ENCODE results near the gene PRUNE1. TPM values are rescaled to one million over a fixed set of nuclear protein-coding genes. Genes with fewer than 3 reads are reported as not detected.

PRUNE1 gene
- polyA plus RNA-seq, 2 of the 4 experiments (the other 2 are of a cell fraction) = 11.9 to 27.5 TPM

DNA sequence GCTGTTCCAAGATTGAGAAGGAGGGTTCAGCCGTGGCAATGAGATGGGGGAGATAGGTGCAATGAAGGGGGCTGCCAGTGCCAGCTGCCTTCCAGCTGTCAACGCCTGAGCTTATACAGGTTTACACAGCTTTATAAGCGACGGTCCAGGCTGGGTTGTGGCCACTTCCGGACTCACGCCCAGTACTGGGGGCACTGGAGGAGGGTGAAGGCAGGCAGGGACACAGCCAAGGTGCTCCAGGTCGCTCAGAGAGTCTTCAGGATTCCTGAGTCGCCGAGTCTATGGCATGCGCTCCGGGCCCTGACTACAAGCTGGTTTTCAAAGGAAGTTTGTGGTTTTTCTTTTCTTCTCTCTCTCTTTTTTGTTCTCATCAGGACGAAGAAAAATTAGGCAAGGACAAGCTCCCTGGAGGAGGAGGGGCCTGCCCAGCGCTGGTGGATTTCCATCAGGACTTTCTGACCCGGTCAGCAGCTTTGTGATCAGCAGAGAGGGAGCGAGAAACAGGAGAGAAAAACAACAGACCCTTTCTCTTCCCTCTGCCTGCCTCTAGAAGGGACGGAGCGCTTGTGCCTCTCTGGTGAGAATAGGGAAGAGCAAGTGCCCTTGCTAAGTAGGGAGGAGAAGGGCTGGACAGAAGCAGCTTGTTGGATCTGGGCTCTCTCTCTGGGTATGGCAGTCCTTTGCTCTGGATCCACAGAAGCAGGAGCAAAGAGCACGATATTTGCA lies 1.8 kb upstream of the PRUNE1 start, which contains the start of gene MINDY1:
Gene MINDY1 (minus strand): TSS at position 576 of the 726 bp plus-strand sequence. CDS start 4,285 bp downstream, outside the sequence.
- FAIRE-seq (no peak), DNase-seq (ENCODE audit: low read depth in 1 of 2, low spot score in 1 of 2) (peak; percentile 85 to 95), ATAC-seq (peak; percentile 91 to 92)
- H3K4me2 ChIP-seq = peak within 1 kb of the TSS; percentile 90
- peak within 1 kb of the TSS; percentile 88 for H3K4me3 ChIP-seq
- 8% methylated on average over 18 of the region's 18 CpGs for WGBS (ENCODE audit: missing lambda C conversion rate)
- peak within 1 kb of the TSS; percentile 77 to 95 for H3K27ac ChIP-seq
- H3K4me1 ChIP-seq = peaks cover 36% of the 10 kb centered on the region
- POLR2A ChIA-PET = interaction anchor here (0.5 to 1.7 kb wide), 9 partner anchors 25 to 438 kb away, joined by 3 to 8 read pairs (median 3); partner anchors contain the start of genes C1orf56, ENSA and MCL1
- TF ChIP-seq RAD21 (conservative IDR thresholded peaks at IDR 0.05 in 1 of 2, IDR thresholded peaks at IDR 0.05 in 1 of 2) = peak; percentile 43 to 54; a peak in 4 of 5 replicates
- no peak for TF ChIP-seq ZFP36 (IDR thresholded peaks at IDR 0.05; ENCODE audit: borderline replicate concordance, partially characterized antibody)
- TF ChIP-seq CTCF (IDR thresholded peaks at IDR 0.05) = peak; percentile 35; the same call in 2 of the 3 replicates
- TF ChIP-seq, protein P1, sequence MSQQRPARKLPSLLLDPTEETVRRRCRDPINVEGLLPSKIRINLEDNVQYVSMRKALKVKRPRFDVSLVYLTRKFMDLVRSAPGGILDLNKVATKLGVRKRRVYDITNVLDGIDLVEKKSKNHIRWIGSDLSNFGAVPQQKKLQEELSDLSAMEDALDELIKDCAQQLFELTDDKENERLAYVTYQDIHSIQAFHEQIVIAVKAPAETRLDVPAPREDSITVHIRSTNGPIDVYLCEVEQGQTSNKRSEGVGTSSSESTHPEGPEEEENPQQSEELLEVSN (IDR thresholded peaks at IDR 0.05; ENCODE audit: borderline replicate concordance, low read depth) = no peak
- TF ChIP-seq REST (IDR thresholded peaks at IDR 0.05) = peak; percentile 36; the same call in 1 of the 2 replicates
- peak; percentile 26 for TF ChIP-seq MAFK (IDR thresholded peaks at IDR 0.05; ENCODE audit: partially characterized antibody)
- TF ChIP-seq NR3C1 (IDR thresholded peaks at IDR 0.05) = no peak
- no peak for TF ChIP-seq SREBF2 (IDR thresholded peaks at IDR 0.05)
- H3K9me3 ChIP-seq = no peaks in the 10 kb centered on the region
- CTCF ChIA-PET = interaction anchor here (0.7 to 24.0 kb wide), 24 partner anchors 9 to 608 kb away, joined by 3 to 586 read pairs (median 4); partner anchors contain the start of genes ANXA9, C1orf56, CDC42SE1 and CERS2

DNA sequence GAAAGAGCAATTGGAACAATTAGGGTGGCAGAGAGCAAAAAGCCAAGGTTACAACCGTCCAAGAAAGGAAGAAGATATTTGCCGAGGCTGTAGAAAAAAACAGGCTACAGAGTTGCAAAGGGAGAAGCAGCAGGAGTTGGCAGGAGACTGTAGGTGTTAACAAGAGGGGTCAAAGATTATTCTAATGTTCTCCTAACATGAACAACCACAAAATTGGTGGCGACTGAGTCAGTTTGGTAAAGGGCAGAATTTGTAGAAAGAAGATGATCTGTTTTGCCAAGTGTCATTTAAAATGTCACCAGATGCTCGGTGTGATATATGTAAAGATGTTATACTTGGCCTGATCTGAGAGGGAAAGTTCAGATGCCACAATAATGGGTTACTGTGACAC lies 401 bp upstream of the PRUNE1 start:
- FAIRE-seq (no peak), ATAC-seq (no peak; a peak in 1 of 6 replicates), DNase-seq (ENCODE audit: low read depth in 1 of 2, low spot score in 1 of 2) (no peak)
- CTCF ChIA-PET = interaction anchor here (0.6 to 24.0 kb wide), 6 partner anchors 22 to 408 kb away, joined by 3 to 586 read pairs (median 4); partner anchors contain the start of genes ANXA9, CDC42SE1, CERS2 and MLLT11
- H3K27ac ChIP-seq = peak overlapping the region; percentile 52 to 95
- peak overlapping the region; percentile 88 for H3K4me3 ChIP-seq
- 20% methylated on average over 4 of the region's 4 CpGs for WGBS (ENCODE audit: missing lambda C conversion rate)
- POLR2A ChIA-PET = interaction anchor here (1.2 kb wide), 1 partner anchor 30 kb away, joined by 3 read pairs; no protein-coding TSS in a partner anchor
- peak overlapping the region; percentile 90 for H3K4me2 ChIP-seq
- no peaks in the 10 kb centered on the region for H3K9me3 ChIP-seq
- H3K4me1 ChIP-seq = peaks cover 48% of the 10 kb centered on the region
- TF ChIP-seq EHMT2 (IDR thresholded peaks at IDR 0.05; ENCODE audit: low read depth) = no peak
- no peak for TF ChIP-seq RARB (CRISPR knock-in tag; IDR thresholded peaks at IDR 0.05)
- no peak for TF ChIP-seq JUNB (IDR thresholded peaks at IDR 0.05)
- no peak for TF ChIP-seq BHLHE40 (IDR thresholded peaks at IDR 0.05; ENCODE audit: low read depth, low read length)
- no peak for TF ChIP-seq CHD4 (IDR thresholded peaks at IDR 0.05; ENCODE audit: borderline replicate concordance)
- no peak for TF ChIP-seq NR3C1 (IDR thresholded peaks at IDR 0.05)

GRCh38 chr1:151009206-151009587 lies 948 bp downstream of the PRUNE1 start:
- peak overlapping the region; percentile 92 to 95 for H3K27ac ChIP-seq
- DNase-seq (ENCODE audit: low read depth in 1 of 2, low spot score in 1 of 2) (no peak), FAIRE-seq (no peak), ATAC-seq (no peak)
- peak overlapping the region; percentile 90 for H3K4me2 ChIP-seq
- 66% methylated on average over 3 of the region's 3 CpGs for WGBS (ENCODE audit: missing lambda C conversion rate)
- H3K4me3 ChIP-seq = peak overlapping the region; percentile 88
- peaks cover 53% of the 10 kb centered on the region for H3K4me1 ChIP-seq
- TF ChIP-seq EHF (CRISPR knock-in tag; IDR thresholded peaks at IDR 0.05) (no peak), JUNB (IDR thresholded peaks at IDR 0.05) (no peak), PHF8 (IDR thresholded peaks at IDR 0.05; ENCODE audit: borderline replicate concordance, low read depth) (no peak), SMC3 (IDR thresholded peaks at IDR 0.05) (no peak)
- TF ChIP-seq, protein P2, sequence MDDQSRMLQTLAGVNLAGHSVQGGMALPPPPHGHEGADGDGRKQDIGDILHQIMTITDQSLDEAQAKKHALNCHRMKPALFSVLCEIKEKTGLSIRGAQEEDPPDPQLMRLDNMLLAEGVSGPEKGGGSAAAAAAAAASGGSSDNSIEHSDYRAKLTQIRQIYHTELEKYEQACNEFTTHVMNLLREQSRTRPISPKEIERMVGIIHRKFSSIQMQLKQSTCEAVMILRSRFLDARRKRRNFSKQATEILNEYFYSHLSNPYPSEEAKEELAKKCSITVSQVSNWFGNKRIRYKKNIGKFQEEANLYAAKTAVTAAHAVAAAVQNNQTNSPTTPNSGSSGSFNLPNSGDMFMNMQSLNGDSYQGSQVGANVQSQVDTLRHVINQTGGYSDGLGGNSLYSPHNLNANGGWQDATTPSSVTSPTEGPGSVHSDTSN (IDR thresholded peaks at IDR 0.05) = no peak
- TF ChIP-seq, protein P1 (IDR thresholded peaks at IDR 0.05; ENCODE audit: borderline replicate concordance, low read depth) = no peak
- ChIA-PET POLR2A (no interaction called here), CTCF (interaction anchor here (1.1 to 1.6 kb wide), 4 partner anchors 22 to 51 kb away, joined by 3 to 4 read pairs (median 3); partner anchors contain the start of genes C1orf56, CDC42SE1 and MLLT11)
- no peaks in the 10 kb centered on the region for H3K9me3 ChIP-seq
